HFF-Myc (cell line): ENCODE results near the gene C16orf78.

Source experiments
- DNase-seq: peaks from one replicate; pipeline ENCODE4 v3.0.0-alpha.2; 2011; ENCODE audit warnings: low read depth; ENCODE audit errors: extremely low read depth
- H3K4me3 ChIP-seq: replicated peaks from 2 replicates; pipeline ENCODE4 v1.5.1; 2011; ENCODE audit warnings: low read depth, mild to moderate bottlenecking, control low read depth, low read length
- CTCF ChIP-seq: IDR thresholded peaks from 2 replicates; pipeline ENCODE4 v1.5.1; 2012; ENCODE audit warnings: mild to moderate bottlenecking, low read depth, low read length, control low read depth; ENCODE audit errors: missing control alignments

The C16orf78 gene

GRCh38 chr16:49373504-49373903 is at the start of gene C16orf78:
C16orf78 (plus strand) TSS chr16:49373804; CDS start chr16:49373940, 136 bp downstream.
- DNase-seq: no peak
- no peak within 1 kb of the TSS for H3K4me3 ChIP-seq
- TF ChIP-seq CTCF: no peak

- H3K4me3 ChIP-seq: no peak overlapping the region
- no peak for TF ChIP-seq CTCF
- DNase-seq: no peak
These were observed 48.9 kb upstream of the C16orf78 start for GRCh38 chr16:49324703-49325102.

- H3K4me3 ChIP-seq: no peak overlapping the region
- TF ChIP-seq CTCF: no peak
- DNase-seq: no peak
These were observed 46.1 kb upstream of the C16orf78 start for GRCh38 chr16:49327466-49327865.

- no peak for TF ChIP-seq CTCF
- no peak for DNase-seq
- no peak overlapping the region for H3K4me3 ChIP-seq
These were observed 45.3 kb upstream of the C16orf78 start for GRCh38 chr16:49328325-49328724.

GRCh38 chr16:49330562-49331201 is 42.9 kb upstream of the C16orf78 start:
- DNase-seq: no peak
- no peak for TF ChIP-seq CTCF
- H3K4me3 ChIP-seq: no peak overlapping the region

GRCh38 chr16:49332589-49333258 is 40.9 kb upstream of the C16orf78 start:
- DNase-seq: no peak
- no peak overlapping the region for H3K4me3 ChIP-seq
- no peak for TF ChIP-seq CTCF
